RWPE2 (cell line): ENCODE data around the gene CLDN6.

Experiments used
- ATAC-seq: fragments of 200-7000 bp; cut with Tn5 transposase; 3 replicates; pipeline ENCODE4 v1.9.1; 2021; ENCODE audit warnings: low read depth
- DNase-seq: peaks from one replicate; pipeline ENCODE4 v3.0.0-alpha.2; 2020; ENCODE audit warnings: low spot score
- H3K27ac ChIP-seq: fragments of 450-650 bp; 2 replicates; pipeline ENCODE4 v1.5.1; 2017; ENCODE audit warnings: mild to moderate bottlenecking; ENCODE audit not compliant: poor library complexity, severe bottlenecking
- H3K27me3 ChIP-seq: fragments of 250-450 bp; sonication (Bioruptor Pico); 2 replicates; pipeline ENCODE4 v1.5.1; 2021; ENCODE audit warnings: mild to moderate bottlenecking, moderate library complexity; ENCODE audit not compliant: insufficient read depth, poor library complexity, severe bottlenecking
- H3K36me3 ChIP-seq: fragments of 250-450 bp; sonication (Bioruptor Pico); 2 replicates; pipeline ENCODE4 v1.5.1; 2020; ENCODE audit warnings: low read depth, mild to moderate bottlenecking, moderate library complexity
- H3K4me1 ChIP-seq: fragments of 250-450 bp; sonication (Bioruptor Pico); 2 replicates; pipeline ENCODE4 v1.5.1; 2021; ENCODE audit warnings: mild to moderate bottlenecking, moderate library complexity; ENCODE audit not compliant: insufficient read depth, poor library complexity, severe bottlenecking
- H3K4me3 ChIP-seq: fragments of 250-450 bp; sonication (Bioruptor Pico); 2 replicates; pipeline ENCODE4 v1.5.1; 2021; ENCODE audit warnings: mild to moderate bottlenecking, moderate library complexity; ENCODE audit not compliant: severe bottlenecking
- H3K9me3 ChIP-seq: fragments of 250-450 bp; sonication (Bioruptor Pico); 2 replicates; pipeline ENCODE4 v1.5.1; 2021; ENCODE audit warnings: mild to moderate bottlenecking, moderate library complexity; ENCODE audit not compliant: severe bottlenecking
- CTCF ChIP-seq: fragments of 450-650 bp; IDR thresholded peaks from one replicate; pipeline ENCODE4 v1.5.1; 2017; ENCODE audit warnings: mild to moderate bottlenecking, moderate library complexity; ENCODE audit not compliant: poor library complexity, severe bottlenecking

Gene CLDN6

DNA sequence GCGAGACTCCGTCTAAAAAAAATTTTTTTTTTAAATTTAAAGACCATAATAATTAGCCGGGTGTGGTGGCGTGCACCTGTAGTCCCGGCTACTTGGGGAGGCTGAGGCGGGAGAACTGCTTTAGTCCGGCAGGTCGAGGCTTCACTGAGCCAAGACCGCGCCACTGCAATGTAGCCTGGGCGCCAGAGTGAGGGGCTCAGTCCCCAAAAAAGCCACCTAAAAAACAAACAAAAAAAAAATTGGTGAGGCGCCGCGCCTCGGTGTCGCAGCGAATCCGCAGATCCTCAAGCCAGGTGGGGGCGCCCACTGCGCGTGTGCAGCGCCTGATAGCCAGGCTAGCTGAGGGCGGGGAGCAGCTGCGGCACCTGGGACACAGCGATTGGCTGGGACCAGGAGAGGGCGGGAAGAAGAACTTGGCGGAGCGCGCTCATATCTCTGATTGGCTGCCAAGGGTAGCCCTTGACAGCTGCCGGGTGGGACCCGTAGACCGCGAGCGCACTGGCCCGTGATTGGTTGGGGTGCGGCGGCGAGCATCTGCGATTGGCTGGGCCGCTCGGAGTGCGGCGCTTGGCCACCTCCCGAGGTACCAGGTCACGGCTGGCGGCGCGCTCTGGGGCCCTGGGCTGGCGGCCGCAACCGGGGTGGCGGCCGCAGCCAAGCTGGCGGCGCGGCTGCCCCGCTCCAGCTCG is 14.3 kb downstream of the CLDN6 start:
- peak overlapping the region; percentile 48 for H3K4me3 ChIP-seq
- H3K27ac ChIP-seq = peak overlapping the region; percentile 52
- H3K9me3 ChIP-seq = no peaks in the 10 kb centered on the region
- H3K4me1 ChIP-seq = no peaks in the 10 kb centered on the region
- TF ChIP-seq CTCF = peak; percentile 95
- DNase-seq = peak; percentile 99
- peak; percentile 96 for ATAC-seq
- H3K27me3 ChIP-seq = no peaks in the 10 kb centered on the region
- H3K36me3 ChIP-seq = no peaks in the 10 kb centered on the region

DNA sequence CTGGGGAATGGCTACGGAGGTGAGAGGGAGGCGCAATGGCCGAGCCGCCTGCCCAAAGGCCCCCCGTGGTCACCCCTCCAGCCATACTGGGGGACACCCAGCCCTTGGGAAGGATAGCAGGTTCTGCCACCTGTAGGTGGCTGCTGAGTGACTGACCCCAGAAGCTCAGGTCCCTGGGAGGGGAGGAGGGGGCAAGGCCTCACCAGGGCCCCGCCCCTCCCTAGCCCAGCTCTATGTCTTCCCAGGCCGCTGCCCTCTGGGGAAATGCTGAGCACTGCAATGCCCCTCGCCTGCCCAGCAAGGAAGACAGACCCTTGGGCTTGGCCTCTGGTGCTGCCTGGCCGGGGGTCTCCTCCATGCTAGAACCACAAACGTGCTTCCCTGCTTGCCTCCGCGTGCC is 16.7 kb downstream of the CLDN6 start:
- Histone ChIP-seq H3K27me3 (no peaks in the 10 kb centered on the region), H3K36me3 (no peaks in the 10 kb centered on the region), H3K27ac (no peak overlapping the region), H3K4me3 (no peak overlapping the region), H3K4me1 (no peaks in the 10 kb centered on the region), H3K9me3 (no peaks in the 10 kb centered on the region)
- ATAC-seq = no peak
- no peak for TF ChIP-seq CTCF
- DNase-seq = no peak

DNA sequence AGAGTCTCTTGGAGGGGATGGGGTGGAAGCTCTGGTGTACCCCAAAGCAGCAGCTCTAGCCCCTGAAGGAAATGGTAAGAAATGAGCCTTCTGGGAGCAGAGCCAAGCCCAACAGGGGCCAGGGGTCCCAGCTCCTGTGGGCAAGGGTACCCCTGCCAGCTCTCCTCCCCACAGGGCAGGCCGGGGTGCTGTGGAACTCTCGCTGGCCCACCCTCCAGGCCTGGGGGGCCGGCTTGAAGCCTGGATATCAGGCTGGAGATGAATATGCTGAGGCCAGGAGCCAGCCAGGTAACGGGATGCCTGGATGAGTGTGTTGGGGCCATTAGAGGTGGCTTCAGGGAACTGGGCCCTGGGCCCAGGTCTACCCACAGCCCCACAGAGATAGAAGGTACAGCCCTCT is 17.4 kb downstream of the CLDN6 start:
- Histone ChIP-seq H3K27ac (no peak overlapping the region), H3K9me3 (no peaks in the 10 kb centered on the region), H3K27me3 (no peaks in the 10 kb centered on the region), H3K4me1 (peaks cover 3% of the 10 kb centered on the region), H3K36me3 (no peaks in the 10 kb centered on the region), H3K4me3 (no peak overlapping the region)
- ATAC-seq (no peak), DNase-seq (no peak)
- no peak for TF ChIP-seq CTCF

DNA sequence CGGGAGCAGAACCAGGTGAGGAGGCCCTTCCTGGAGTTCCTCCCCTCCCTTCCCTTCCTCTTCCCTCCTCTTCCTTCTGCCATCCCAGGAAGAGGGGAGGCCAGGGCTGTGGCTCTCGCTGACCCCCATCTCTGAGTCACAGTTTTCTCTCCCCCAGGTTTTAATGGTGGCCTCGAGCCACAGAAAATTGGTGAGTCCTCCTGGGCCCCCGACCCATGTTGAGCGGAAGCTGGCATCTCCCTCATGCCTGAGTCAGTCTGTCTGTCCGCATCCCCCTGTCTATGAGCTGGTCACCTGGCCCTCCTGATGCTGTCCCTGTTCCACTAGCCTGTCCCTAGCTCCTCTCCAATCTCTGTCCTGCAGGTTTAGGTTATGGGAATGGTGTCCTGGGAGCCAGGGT is 18.1 kb downstream of the CLDN6 start:
- Histone ChIP-seq H3K4me3 (no peak overlapping the region), H3K27ac (no peak overlapping the region), H3K27me3 (no peaks in the 10 kb centered on the region), H3K9me3 (no peaks in the 10 kb centered on the region), H3K36me3 (no peaks in the 10 kb centered on the region), H3K4me1 (peaks cover 7% of the 10 kb centered on the region)
- DNase-seq = no peak
- TF ChIP-seq CTCF = no peak
- ATAC-seq = no peak

GRCh38 chr16:2996298-2996697 is 21.7 kb downstream of the CLDN6 start:
- Histone ChIP-seq H3K27ac (peak overlapping the region; percentile 72), H3K9me3 (no peaks in the 10 kb centered on the region), H3K36me3 (no peaks in the 10 kb centered on the region), H3K27me3 (no peaks in the 10 kb centered on the region), H3K4me3 (no peak overlapping the region), H3K4me1 (peaks cover 26% of the 10 kb centered on the region)
- ATAC-seq (no peak), DNase-seq (no peak)
- TF ChIP-seq CTCF = no peak
